SHP77 (cell line): Measurements from ENCODE around the gene P2RX1.

Experiments used
- DNase-seq, 2 experiments: peaks; one replicate each; lab custom pipeline; 2025; lab: John Stamatoyannopoulos, UW

Gene P2RX1

DNA sequence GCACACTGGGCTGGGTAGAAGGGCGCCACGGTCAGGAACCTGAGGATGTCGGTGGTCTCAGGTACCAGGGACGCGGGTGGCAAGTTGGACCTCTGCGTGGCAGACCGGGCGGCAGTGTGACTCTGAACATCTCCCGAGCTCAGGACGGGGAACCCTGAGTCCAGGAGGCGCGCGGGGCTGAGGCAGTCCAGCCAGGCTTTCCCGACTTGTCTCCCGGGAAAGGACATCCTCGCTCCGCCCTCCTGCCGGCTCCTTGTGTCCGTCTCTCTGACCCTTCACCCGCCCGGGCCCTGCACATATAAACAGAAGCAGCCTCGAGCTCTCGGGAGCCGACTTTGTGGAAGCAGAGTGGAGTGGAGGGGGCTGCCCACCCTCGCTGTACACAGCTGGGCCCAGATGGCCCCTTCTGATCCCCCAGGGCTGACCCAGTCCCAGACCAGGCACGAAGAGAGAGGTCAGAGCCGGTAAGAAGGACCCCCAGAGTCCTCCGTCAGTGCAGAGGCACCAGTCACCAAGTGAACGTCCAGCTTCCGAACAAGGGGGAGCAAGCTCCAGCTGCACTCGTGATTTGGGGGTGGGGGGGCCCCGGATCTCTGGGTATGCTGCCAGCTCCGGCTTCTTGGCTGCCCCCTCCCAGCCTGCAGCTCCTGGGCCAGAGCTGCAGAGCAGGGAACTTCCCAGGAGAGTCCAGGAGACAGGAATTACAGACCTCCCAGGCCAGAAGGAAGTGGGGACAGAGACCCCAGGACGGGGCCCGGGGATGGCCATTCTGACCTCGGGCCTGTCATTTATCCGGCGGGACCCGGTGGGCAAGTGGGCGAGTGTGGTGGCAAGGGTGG, 8.5 kb upstream of the P2RX1 start:
- DNase-seq, result no peak

DNA sequence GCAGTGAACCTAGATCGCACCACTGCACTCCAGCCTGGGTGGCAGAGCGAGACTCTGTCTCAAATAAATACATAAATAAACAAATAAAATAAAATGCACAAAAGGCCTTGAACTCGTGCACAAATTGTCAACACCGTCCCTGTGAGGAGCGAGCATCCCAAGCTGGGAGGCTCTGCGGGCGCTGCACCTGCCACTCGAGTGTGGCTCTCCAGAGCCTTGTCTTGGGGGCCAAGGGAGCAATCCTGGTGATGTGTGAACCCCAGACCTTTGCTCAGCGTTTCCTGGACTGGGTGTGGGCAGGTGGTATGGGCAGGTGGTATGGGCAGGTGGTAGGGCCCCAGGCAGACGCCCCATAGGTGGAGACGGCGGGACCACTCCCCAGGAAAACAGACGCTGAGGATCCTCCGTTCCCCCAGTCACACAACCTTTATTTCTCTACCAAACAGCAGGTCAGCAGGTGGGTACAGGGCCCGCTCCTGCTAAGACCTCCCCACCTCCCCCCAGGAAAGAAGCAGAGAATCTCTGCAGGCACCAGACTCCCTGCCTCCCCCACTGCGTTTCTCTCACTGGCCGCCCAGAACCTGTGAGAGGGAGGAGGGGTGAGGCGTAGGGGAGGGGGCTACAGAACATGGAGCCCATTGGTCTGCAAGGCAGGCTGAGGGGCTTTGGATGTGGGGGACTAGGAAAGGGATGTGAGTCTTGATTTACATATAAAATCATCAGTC, 7.4 kb upstream of the P2RX1 start:
- no peak for DNase-seq

- DNase-seq, result no peak
Observed at GRCh38 chr17:3922765-3923164, 6.5 kb upstream of the P2RX1 start.

DNA sequence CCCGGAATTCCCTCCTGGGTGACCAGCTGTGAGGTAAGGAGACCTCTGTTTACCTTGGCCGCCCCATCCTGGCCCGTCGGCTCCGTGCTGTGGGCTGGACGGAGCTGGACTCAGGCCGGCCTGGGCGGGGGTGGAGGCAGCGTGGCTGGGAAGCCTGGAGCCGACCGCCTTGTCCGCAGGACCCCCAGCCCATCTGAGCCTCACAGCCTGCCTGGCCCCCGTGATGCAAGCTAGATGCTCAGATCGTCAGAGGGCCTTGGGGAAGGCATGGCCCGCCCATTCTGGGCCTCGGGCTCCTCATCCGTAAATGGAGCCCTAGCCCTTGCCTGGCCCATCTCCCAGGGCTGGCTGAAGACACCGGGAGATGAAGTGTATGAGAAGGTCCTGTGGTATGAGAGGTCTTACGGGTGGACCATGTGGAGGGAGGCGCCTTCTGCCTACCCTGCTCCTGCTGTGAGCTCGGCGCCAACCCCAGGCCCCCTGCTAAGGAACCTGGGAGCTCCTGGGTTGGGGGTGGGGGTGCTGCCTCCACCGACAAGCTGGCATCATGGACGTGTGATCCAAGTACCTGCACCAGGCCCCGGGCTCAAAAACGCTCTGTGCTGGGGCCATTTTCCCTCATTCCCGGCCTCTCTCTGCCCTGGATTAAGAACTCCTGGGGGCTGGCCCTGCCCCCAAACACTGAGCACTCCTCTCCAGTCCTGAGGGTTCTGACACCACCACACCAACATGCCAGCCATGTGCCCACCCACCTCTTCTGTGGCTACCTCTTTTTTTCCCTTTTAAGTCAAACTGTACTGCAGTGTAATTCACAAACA, 5.4 kb upstream of the P2RX1 start:
- DNase-seq, result no peak

DNA sequence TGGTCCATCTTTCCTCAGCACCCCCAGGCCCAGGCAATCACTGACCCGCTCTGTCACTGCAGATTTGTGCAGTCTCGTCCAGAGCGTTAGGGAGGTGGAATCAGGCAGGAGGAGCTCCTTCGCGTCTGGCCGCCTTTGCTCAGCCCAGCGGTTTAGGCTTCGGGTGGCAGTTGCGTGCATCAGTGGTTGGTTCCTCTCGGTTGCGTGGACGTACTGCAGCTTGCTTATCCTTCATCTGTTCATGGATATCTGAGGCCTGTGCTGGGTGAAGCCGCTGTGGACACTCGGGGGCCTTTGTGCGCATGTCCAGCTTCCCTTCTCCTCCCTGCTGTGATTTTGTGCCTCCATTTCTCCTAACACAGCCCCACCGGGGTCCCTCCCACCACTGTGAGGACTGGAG, 4.7 kb upstream of the P2RX1 start:
- peak; percentile 27 to 54 for DNase-seq

DNA sequence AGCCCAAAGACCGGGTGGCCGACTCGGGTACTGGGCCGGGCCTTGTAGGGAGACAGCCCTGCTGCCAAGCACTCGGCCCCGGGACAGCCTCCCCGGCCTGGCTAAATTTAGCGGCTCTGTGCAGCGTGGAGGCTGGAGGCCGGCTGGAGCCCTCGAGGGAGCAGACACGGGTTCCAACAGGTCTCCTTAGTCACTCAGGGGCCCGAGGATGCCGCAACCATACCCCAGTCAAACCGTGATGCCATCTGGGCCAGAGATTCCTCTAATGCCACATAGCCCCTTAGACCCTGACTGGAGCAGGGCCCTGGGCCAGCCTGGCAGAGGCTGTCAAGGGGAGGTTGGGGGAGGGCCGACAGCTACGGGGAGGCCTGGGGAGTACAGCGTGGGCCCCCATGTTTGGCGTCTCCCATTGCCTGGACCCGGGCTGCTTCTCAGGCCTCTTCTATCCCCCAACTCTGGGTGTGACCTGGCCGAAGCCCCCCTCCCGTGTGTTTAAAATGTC, 2.9 kb upstream of the P2RX1 start:
- DNase-seq, result no peak

DNA sequence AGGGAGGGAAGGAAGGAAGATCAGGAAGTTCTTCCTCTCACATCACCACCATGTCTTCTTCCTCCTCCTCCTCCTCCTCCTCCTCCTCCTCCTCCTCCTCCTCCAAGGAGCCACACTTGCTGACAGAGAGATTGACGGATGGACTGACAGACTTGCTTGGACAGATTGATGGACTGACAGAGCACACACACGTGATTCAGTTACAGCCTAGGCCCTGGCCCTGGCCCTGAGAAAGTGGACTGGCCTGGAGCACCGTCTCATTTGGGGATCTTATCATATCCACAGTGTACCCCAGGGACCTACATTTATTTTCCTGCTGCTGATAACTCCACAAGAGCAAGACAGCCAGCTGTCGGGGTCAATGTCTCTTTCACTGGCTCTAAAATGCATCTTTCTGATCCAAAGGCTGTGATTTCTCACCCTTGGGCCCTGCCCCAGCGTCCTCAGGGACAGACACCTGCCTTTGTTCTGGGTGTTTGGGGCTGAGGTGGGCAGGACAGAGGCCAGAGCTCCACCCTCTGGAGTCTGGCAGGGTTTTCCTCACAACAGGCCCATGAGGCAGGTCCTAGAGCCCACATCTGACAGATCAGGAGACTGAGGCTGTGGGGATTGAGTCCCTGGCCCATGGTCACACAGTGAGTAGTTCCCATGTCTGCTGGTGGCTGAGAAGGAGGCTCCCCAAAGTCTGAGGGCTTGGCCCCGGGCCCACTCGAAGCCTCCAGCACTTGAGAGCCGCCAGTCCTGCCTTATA, 2.3 kb upstream of the P2RX1 start:
- peak in 1 of 2 experiments; percentile 15 for DNase-seq

DNA sequence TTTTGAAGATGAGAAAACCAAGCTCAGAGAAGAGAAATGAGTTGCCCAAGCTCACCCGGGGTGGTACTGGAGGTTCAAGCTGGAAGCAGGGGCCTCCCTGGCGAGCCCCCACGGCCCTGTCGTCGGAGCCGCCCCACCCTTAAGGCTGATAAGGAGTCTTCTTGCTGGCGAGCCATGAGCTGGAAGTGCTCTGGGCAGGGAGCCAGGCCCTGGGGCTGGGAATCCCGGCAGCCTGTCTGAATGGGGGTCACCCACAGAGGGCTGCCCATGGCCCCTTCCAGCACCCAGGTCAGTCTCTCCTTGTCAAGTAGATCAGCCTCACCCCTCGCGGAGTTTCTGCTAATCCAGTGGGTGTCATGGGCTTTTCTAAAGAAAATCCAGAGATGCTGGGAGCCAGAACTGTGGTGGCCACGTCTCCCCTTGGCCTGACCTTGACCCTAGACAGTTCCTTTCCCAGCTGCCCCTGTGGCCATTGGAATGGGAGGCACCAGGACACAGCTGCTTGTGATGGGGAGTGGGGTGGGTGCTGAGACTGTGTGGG, 1.2 kb upstream of the P2RX1 start:
- DNase-seq, result peak in 1 of 2 experiments; percentile 45

DNA sequence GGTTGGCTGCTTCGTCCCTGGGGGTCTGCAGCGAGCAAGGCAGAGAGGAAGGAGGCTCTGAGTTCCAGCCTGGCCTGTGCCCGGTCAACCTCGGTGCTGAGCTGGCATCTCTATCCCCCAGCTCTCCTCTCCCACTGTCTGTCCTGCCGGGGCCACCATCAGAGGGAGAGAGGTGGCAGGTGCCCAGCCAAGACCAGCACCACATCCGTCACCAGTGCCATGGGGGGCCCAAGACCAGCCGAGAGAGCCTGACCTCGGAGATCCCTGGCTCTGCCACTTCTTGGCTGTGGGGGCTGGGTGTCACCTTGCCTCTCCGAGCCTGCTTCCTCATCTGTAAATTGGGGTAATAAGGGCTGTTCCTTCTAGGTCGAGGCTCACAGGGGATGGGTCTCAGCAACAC, 560 bp upstream of the P2RX1 start:
- no peak for DNase-seq

GRCh38 chr17:3915581-3915994, 677 bp downstream of the P2RX1 start:
- no peak for DNase-seq

- no peak for DNase-seq
Observed at GRCh38 chr17:3914312-3914670, 2.0 kb downstream of the P2RX1 start.

GRCh38 chr17:3913531-3914311, 2.5 kb downstream of the P2RX1 start:
- peak; percentile 66 to 73 for DNase-seq

DNA sequence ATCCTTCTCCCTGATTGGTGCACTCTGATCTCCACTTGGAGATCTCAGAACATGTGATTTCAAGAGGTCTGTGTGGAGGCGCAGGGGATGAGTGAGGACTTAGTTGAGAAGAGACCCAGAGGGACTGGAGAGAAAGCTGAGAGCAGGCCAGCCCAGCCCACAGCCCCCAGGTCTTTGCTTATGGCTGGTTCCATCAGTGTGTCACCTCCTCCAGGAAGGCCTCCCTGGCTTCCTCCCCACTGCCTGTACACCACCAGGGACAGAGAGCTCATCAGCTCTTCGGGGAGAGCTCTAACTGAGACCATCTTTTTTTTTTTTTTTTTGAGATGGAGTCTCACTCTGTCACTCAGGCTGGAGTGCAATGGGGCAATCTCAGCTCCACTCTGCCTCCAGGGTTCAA, 3.4 kb downstream of the P2RX1 start:
- DNase-seq, result no peak

- peak; percentile 60 to 72 for DNase-seq
Observed at GRCh38 chr17:3911271-3912053, 4.8 kb downstream of the P2RX1 start.

- DNase-seq, result no peak
Observed at GRCh38 chr17:3910420-3911270, 5.6 kb downstream of the P2RX1 start.

GRCh38 chr17:3909257-3909656, 7.0 kb downstream of the P2RX1 start:
- no peak for DNase-seq

- DNase-seq, result peak in 1 of 2 experiments; percentile 28
Observed at GRCh38 chr17:3907483-3908216, 8.6 kb downstream of the P2RX1 start.

DNA sequence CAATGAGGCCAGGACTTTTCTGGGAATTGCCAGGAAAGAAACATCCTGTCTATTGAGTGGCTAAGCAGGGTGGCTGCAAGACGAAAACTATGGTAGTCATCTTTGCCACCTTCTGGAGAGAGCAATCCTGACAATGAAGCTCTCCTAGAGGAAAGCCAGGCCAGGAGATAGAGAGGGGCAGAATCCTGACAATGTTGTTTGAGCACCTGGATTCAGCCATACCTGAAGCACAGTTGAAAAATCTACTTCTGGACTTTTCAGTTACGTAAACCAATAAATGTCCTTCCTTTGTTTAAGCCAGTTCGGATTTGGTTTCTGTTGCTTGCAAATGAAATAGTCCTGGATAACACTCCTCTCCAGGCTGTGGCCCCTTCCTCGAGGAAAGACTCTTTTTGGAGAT, 9.4 kb downstream of the P2RX1 start:
- no peak for DNase-seq
